Stimulated activated CD8-positive, alpha-beta memory T cell treated with anti-CD3 and anti-CD28 coated beads, Interleukin-7, amount 100 ng/mL, for 48 hours (primary cell): ENCODE results near the gene SNRPB2.

ENCODE experiments used
- DNase-seq, 2 donors: peaks; one replicate each; pipeline ENCODE4 v3.0.0-alpha.2; 2020; ENCODE audit warnings: low read depth in 1 of 2; ENCODE audit errors: extremely low read depth in 1 of 2

SNRPB2 gene

DNA sequence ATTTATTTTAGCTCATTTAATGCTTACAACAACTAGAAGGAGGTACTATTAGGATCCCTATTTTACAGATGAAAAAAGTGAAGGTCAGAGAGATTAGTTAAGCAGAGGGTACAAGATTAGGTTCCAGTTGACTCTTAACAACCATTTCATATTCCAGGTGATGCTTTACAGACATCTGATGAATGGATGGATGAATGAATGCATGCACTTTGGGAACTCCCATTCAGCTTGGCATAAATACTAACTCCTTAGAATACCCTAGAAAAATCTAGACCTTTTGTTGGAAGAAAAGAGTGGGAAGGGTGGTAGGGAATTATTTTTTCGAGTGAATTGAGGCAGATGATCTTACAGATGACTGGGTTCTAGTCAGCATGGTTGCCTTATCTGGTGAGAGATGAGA lies 746 bp upstream of the SNRPB2 start:
- no peak for DNase-seq

DNA sequence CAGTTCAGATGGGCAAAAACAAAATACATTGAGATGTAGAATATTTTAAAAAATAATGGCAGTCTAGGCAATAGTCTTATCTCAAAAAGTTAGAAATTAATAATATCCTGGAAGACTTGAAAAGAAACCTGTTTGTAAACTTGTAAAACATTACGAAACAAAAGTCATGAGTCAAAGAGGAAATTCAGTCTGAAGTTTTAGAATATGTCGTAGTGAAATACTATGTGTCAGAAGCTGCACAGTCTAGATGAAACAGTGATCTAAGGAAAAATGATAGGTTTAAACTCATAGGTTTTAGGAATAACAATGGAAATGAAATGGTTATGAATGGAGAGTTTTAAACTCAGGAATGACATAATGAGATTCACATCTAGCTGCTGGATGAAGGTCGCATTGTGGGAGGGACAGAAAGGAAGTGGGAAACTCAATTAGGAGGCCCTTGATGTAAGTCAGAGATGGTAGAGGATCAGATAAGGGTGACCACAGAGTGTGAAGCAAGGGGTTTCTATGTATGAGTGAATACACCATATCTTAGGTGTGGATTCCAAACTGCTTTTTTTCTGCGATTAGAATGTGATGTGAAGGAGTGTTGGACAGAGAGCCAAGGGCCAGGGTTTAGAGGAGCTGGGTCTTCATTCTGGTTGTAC lies 2.8 kb downstream of the SNRPB2 start:
- no peak for DNase-seq

DNA sequence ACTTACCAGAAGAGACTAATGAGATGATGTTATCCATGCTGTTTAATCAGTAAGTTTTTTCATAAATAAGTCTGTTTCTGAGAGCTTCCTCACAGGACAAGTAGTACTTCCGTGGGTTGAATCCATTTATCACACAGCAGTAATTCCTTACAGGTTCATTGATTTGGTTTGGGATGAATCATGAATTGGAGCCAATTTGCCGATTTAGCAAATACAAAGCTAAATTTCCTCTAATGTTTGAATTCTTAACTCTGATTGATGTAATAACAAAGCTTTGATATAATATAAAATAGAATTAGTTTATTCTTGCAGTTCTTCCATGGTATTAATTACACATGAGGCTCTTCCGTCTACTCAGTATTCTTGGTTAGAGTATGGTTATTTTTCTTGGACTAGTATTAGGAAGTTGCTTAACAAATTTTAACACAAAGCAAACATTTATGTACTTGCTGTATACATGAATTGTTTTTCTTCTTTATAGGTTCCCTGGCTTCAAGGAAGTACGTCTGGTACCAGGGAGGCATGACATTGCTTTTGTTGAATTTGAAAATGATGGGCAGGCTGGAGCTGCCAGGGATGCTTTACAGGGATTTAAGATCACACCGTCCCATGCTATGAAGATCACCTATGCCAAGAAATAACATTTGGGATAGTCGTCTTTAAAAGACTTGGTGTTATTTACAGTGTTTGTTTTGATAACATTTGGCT lies 10.7 kb downstream of the SNRPB2 start:
- DNase-seq, result no peak

DNA sequence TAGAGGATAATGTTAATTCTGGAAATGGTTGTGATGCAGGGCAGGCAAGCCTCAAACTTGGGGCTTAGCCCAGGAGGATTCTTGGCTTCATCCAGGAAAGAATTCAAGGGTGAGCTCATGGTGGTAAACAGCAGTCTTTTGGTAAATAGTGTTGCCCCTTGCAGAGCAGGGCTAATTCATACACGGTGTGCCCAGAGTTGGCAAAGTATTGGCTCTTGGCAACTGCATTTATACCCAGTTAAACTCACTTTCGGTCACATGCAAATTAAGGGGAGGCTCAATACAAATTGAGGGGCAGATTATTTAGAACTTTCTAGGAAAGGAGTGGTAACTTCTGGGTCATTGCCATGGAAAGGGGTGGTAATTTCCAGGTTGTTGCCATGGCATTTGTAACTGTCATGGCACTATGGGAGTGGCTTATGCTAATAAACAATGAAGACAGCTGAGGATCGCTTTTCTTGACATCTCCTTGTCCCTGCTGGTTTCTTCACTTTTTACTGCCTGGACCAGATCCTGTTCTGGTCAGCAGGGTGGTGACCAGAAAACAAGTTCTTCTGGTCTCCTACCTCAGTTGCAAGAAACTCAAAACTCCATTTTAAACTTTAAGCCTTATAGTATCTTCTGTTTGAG lies 14.5 kb downstream of the SNRPB2 start:
- DNase-seq, result no peak

DNA sequence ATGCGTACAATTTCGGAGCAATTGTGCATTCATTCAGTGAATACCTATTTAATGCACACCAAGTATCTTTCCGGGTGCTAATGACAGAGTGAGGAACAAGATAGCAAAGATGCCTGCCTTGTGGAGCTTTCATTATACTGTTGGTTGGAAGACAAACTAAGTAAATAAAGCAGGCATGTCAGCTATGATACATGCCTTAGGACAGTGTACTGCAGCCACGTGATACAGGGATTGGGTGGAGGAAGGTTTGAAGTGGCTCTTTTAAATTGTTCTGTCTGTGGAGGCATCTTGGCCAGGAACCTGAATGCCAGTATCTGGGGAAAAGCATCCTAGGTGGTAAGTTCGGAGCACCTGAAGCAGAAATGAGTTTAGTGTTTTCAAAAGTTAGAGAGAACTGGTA lies 15.4 kb downstream of the SNRPB2 start:
- no peak for DNase-seq

DNA sequence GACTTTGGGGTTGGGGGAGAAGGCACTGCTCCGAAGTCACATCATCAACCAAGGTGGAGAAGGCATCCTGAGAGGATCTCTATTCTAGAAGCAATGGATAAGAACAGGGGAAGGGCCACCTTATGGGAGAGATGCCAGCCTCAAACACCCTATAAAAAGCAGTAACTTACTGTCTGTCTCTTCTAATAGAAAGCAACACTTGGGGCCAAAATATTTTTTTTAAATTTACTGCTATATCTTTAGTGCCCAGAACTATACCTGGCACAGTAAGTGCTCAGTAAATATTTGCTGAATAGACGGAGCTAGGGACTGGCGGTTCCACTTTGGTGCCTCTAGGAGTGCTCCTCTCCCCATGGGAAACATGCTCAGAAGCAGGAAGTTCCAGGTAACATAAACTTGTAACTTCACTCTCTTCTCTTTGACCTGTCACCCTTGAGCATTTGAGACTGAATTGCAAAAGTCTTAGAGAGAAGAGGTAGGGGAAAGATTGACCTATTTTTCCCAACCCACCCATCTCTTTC lies 17.5 kb downstream of the SNRPB2 start:
- no peak for DNase-seq

DNA sequence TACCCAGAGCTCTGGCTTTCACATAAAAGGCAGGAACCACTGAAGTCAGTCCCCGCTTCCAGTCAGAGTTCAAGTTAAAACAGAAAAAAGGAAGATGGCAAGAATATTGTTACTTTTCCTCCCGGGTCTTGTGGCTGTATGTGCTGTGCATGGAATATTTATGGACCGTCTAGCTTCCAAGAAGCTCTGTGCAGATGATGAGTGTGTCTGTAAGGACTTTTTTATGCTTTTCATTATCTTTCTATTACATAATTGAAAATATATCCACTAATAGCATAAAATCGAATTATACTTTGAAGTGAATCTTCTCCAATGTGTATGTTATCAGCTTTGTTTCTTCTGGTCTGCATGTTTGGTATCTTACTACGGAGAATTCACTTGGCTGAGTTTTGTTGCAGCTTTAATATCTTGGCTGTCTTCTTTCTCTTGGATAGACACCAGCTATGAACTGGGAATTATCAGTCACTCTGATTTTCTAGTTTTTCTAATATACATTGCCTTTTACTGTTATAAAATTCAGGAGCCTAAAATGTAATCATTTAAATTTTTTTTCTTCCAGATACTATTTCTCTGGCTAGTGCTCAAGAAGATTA lies 18.6 kb downstream of the SNRPB2 start, which contains the start of gene OTOR:
Gene OTOR (plus strand): TSS at position 51 of the 593 bp plus-strand sequence. CDS start 44 bp downstream, at position 95.
- DNase-seq, result no peak

DNA sequence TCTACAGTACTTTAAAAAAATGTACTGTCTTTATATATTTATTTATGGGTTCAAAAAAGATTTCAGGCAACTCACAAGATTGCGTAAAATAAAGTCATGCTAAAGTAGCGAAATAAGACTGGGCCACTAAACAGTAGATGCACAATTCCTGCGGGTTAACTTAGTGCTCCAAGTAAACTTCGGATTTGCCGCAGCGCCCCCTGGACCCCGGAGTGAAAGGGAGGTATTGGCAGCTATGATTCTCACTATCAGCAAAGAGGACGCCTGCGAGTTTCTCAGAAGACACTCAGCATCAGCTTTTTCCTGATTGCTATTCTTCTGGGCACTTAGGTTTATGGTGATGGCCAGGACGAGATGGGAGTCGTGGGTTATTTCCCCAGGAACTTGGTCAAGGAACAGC lies 19.7 kb downstream of the SNRPB2 start:
- no peak for DNase-seq

DNA sequence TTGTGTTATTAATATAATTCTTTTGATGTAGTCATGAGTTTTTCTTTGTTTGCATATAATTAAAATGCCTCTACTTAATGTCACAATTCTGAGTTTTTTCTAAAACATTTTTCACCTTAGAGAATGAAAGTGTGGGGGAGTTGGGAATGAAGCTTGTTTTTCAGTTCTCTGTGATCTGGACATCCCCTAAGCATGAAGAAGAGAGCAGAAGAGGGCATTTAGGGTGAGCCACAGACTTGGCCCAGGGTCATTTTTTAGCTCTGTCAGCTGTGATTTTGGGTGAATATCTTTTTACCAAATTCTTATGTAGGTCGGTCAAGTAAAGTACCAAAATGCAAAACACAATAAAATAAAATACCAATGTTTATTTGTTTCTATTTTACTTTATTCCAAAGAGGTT lies 22.3 kb downstream of the SNRPB2 start:
- DNase-seq, result no peak

DNA sequence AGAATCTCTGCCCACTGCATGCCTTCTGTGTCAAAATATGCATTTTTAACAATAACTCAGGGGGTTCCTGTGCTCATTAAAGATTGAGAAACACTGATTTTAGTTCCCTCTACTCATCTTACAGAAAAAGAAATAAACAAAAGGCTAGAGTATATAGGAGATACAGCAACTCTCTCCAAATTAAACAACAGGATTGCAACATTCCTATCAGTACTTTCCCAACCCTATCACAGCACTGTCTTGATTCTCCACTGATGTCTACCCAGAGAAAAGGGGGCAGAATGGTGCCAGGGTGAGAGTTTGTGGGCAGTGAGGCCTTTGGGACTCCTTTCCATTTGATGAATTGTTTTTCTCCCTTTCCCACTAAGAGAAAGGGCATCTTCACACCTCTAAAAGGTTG lies 23.1 kb downstream of the SNRPB2 start:
- no peak for DNase-seq

DNA sequence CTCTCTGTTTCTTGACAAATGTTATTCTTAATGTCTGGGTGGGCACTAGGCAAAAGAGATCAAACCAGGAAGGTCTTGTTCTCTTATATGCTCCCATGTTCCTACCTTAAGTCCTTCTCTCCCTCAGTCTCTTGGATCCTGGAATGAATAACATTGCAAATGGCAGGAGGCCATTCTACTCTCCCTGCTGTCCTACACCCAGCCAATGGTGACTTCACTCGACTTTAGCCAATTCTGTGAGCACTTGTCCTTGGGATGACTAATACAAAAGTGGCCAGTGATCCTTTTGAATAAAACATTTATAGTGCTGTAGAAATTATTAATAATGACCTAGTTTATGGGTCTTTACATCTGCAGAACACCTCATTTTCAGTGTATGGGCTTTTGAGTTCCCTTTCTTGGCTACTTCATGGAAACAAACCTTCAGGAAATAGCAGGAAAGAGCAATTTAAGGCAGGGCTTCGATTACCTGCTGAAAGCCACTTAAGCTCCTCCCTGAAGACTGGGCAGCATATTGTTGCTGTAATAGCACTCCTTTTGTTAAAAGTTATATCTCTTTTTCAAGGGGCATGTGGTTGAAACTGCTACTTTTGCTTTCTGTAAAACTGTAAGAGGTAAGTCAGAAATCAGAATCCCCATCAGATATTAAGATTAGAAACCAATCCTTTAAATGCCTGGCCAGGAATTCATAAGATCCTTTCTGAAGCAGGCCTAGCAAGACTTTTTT lies 28.8 kb downstream of the SNRPB2 start:
- no peak for DNase-seq

DNA sequence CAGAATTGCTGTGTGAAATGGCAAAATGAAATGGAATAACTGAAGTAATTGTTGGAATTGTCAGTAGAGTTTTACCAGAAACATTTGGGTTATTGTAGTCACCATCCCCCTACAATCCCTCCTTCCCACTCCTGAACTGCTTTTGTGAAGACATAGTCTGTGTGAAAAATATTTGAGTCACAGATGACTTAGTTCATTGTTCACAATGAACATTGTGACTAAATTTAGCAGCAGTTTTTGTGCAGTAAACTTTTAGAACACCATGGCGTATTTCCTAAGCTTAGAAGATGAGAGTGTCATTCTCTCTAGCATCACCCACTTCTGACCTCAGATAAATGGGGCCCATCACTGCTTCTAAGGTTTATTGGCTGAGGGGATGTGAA lies 29.3 kb downstream of the SNRPB2 start:
- DNase-seq, result no peak

DNA sequence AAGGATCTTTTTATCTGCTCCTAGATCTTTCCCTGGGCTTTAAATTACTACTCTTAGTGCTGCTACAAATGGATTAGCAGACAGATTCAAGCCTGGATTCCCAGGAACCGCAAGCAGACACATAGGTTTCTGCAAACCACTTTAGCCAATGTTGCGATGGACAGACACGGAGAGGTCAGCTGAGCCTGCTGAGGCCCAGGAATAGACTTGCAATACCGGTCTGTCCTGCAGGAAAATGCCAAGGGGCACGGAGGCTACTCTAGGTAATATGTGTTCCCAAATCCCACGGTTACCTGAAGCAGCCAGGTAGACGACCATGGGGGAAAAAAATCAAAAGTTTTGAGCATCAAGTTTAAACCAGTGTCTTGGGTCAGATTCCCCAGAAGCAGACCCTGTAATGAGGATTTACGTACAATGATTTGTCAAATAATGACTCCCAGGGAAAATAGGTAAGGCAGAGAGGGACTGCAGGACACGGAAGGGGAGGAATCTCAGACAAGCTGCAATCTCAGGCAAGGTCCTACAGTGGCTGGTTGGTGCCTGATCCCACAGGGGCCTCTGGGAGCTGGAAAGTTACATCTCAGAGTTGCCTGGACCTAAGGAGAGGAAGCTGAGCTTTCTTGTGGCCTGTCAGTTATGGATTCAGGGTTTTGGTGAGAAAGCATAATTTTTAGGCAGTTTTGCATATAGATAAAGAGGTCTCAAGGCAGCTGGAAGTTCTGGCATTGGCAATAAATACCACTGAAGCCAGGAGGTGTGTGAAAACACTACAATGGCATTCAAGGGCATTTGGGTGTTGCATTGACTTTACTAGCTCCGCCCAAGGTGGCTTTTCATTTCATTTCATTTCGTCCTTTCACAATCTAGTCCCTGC lies 30.8 kb downstream of the SNRPB2 start:
- DNase-seq, result no peak

DNA sequence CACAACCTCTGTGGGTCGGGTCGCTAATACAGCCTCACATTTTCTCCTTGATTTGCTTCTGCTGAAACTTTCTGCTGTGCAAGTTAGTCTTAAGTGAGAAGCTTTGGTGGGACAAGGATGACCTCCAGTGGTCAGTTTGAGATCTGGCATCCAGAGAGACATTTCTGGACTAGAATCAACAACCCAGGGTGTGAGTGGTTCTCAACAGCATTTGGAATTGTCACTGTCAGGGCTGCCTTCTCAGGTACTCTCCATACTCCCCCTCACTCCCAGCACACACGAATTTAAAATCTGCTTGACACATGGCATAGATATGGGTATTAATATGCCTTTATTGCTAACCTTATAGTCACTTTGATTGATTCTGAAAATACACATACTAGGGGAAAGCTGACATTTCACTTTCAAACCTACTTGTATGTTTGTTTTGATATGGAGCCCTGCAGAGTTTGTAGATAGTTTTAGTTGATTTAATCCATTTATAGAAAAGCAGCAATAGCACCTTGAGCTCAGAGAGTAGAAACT lies 31.5 kb downstream of the SNRPB2 start:
- peak; percentile 6 to 11 for DNase-seq

DNA sequence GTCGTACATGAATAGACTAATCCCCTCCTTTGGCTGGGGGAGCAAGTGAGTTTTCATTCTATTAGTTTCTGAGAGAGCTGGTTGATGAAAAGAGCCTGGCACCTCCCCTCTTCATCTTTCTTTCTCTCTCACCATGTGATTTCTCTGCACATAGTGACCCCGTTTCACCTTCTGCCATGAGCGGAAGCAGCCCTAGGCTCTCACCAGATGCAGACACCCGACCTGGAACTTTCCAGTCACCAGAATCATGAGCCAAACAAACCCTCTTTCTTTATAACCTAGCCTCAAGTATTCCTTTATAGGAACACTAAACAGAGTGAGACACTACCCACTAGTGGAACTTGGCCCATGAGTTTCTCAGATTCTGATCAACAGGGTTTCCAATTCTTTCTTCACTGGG lies 34.7 kb downstream of the SNRPB2 start:
- DNase-seq, result no peak

DNA sequence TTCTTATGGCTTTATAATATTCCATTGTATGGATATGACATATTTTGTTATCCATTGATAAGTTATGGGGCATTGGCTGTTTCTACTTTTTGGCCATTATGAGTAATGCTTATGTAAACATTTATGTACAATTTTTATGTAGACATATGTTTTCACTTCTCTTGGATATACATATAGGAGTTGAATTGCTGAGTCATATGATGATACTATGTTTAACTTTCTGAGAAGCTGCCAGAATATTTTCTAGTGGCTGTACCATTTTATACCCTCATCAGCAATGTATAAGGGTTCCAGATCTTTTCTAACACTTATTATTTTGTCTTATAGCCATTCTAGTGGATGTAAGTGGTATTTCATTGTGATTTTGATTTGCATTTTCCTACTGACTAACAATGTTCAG lies 41.4 kb downstream of the SNRPB2 start:
- DNase-seq, result no peak

DNA sequence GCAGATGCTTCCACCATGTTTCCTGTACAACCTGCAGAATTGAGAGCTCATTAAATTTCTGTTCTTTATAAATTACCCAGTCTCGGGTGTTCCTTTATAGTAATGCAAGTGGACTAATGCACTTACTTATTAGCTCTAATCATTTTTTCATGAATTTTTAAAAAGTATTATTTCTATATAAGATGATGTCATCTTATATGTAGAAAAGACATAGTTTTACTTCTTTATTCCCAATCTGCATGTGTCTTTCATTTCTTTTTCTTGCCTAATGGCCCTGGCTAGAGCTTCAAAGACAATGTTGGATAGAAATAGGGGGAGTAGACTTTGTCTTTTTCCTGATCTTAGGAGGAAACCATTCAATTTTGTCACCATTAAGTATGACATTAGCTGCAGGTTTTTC lies 46.1 kb downstream of the SNRPB2 start:
- no peak for DNase-seq

DNA sequence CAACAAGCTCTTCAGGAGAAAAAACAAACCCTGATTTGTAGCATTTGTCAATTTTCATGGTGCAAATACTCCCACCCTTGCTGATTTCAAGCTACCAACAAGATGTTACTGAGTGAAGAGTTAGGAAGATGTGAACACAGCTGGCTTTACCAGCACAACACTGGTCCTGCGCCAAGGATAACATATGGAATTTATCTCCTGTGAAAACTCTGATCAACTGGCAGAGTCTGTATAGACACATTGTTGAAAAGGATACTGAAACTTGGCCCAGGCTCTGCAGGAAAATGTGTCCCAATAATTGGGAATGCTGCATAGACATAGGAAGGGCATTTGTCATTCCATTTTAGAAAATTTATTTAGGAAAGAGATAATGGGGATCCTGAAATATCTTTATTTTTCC lies 47.3 kb downstream of the SNRPB2 start:
- DNase-seq, result no peak

DNA sequence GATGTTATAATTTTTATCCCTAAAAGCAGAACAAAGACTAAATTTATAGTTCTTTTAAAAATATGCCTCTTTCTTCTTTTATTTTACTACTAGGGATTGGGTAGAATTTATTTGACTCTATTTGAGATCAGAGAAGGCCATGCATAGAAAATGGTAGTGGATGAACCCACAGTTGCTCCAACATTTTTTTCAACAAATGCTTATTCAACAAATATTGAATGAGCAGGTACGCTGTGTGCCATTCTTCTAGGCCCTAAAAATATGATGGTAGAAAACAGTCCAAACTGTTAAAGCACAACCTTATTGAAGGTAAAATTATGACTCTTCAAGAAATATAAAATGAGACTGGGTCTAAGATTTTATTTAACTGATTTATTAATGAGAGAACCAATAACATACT lies 48.3 kb downstream of the SNRPB2 start:
- DNase-seq, result no peak

DNA sequence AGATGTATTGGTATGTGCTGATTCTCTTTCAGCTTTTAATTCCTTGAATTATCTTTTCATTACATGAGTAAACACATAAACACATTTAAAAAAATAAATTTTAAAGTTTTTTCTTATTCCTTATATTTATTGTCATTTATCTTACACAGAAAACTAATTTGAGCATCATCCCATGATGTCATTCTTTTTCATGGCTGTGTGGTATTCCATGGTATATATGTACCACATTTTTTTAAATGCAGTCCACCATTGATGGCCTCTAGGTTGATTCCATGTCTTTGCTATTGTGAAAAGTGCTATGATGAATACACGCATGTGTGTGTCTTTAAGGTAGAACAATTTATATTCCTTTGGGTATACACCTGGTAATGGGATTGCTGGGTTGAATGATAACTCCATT lies 51.7 kb downstream of the SNRPB2 start:
- no peak for DNase-seq
